H1 (cell line): ENCODE results near the gene PHF10. TPM values are rescaled to one million over a fixed set of nuclear protein-coding genes. Genes with fewer than 3 reads are reported as not detected.

ENCODE experiments used
- CTCF ChIA-PET: fragments of 300-600 bp; sonication (Branson Sonifier 250); formaldehyde crosslinking; loops from one replicate; lab custom pipeline; 2021; ENCODE audit not compliant: partially characterized antibody; lab: Charles Lee
- POLR2A ChIA-PET: fragments of 300-600 bp; sonication (Branson Sonifier 250); formaldehyde crosslinking; loops from one replicate; lab custom pipeline; 2021; ENCODE audit warnings: inconsistent platforms; ENCODE audit not compliant: partially characterized antibody; lab: Charles Lee
- DNase-seq, 2 experiments: peaks; one replicate each; pipeline versions ENCODE4 v3.0.0 to v3.0.0-alpha.2; 2010 to 2022; ENCODE audit warnings: low spot score in 2 of 2, low read depth in 1 of 2, mixed read lengths in 1 of 2
- FAIRE-seq: peaks from 2 replicates; lab custom pipeline; 2011; peaks lifted over from hg19 to GRCh38; lab: Jason Lieb, UNC
- H2AFZ ChIP-seq: 2 replicates; pipeline ENCODE4 v1.8.1; 2012; ENCODE audit warnings: low read length, inconsistent platforms
- H2AK5ac ChIP-seq: 2 replicates; pipeline ENCODE4 v1.6.1; 2013; ENCODE audit warnings: low read depth, low read length
- H2BK120ac ChIP-seq: replicated peaks from 2 replicates; pipeline ENCODE3; 2013; ENCODE audit warnings: low read depth, low read length, inconsistent platforms
- H2BK12ac ChIP-seq: 2 replicates; pipeline ENCODE4 v1.6.1; 2013; ENCODE audit warnings: low read depth, low read length
- H2BK15ac ChIP-seq: 2 replicates; pipeline ENCODE4 v1.6.1; 2013; ENCODE audit warnings: low read length
- H2BK20ac ChIP-seq: 2 replicates; pipeline ENCODE4 v1.6.1; 2013; ENCODE audit warnings: low read length
- H2BK5ac ChIP-seq: 2 replicates; pipeline ENCODE4 v1.6.1; 2013; ENCODE audit warnings: low read depth, low read length
- H3K14ac ChIP-seq: 2 replicates; pipeline ENCODE4 v1.6.1; 2013; ENCODE audit warnings: inconsistent platforms; ENCODE audit not compliant: insufficient read length
- H3K18ac ChIP-seq: 2 replicates; pipeline ENCODE4 v1.6.1; 2013; ENCODE audit warnings: low read length; ENCODE audit errors: extremely low read depth
- H3K23ac ChIP-seq: 2 replicates; pipeline ENCODE4 v1.6.1; 2013; ENCODE audit warnings: inconsistent platforms; ENCODE audit not compliant: insufficient read length
- H3K23me2 ChIP-seq: 2 replicates; pipeline ENCODE4 v1.6.1; 2013; ENCODE audit warnings: low read depth, low read length
- H3K27ac ChIP-seq: 2 replicates; pipeline ENCODE4 v1.6.1; 2011; ENCODE audit warnings: low read depth, low read length, inconsistent platforms
- H3K27me3 ChIP-seq, 4 experiments: replicated peaks in 1 of 4; 1 replicate in 1 of 4; 2 replicates in 3 of 4; pipeline versions ENCODE4 v1.6.1 to v1.8.1; 2011 to 2013; ENCODE audit warnings: low read length in 3 of 4, mild to moderate bottlenecking in 3 of 4, inconsistent platforms in 2 of 4, mixed read lengths in 2 of 4, moderate library complexity in 1 of 4; ENCODE audit not compliant: control insufficient read depth in 3 of 4, insufficient read depth in 3 of 4; ENCODE audit errors: extremely low read depth in 1 of 4
- H3K36me3 ChIP-seq, 4 experiments: 2 replicates each; pipeline versions ENCODE4 v1.6.1 to v1.8.1; 2011 to 2013; ENCODE audit warnings: mild to moderate bottlenecking in 4 of 4, low read length in 3 of 4, moderate library complexity in 2 of 4, control low read depth in 1 of 4, inconsistent platforms in 1 of 4; ENCODE audit not compliant: insufficient read depth in 4 of 4, control insufficient read depth in 2 of 4
- H3K4ac ChIP-seq: replicated peaks from 2 replicates; pipeline ENCODE3; 2013; ENCODE audit warnings: low read length, low read depth, mixed read lengths, inconsistent platforms; ENCODE audit not compliant: insufficient read length
- H3K4me1 ChIP-seq, 4 experiments: replicated peaks in 1 of 4; 1 replicate in 1 of 4; 2 replicates in 3 of 4; pipeline versions ENCODE4 v1.6.1 to v1.8.1; 2011 to 2013; ENCODE audit warnings: low read length in 3 of 4, inconsistent platforms in 2 of 4, mixed read lengths in 1 of 4; ENCODE audit not compliant: insufficient read depth in 4 of 4, control insufficient read depth in 3 of 4
- H3K4me2 ChIP-seq, 2 experiments: 2 replicates each; pipeline versions ENCODE4 v1.6.1 to v1.8.1; 2011 to 2013; ENCODE audit warnings: low read depth in 2 of 2, low read length in 2 of 2, control low read depth in 1 of 2, inconsistent platforms in 1 of 2, mild to moderate bottlenecking in 1 of 2; ENCODE audit not compliant: insufficient read depth in 1 of 2
- H3K4me3 ChIP-seq, 4 experiments: fragments of 200-600, 300-600 bp in 1 of 4; sonication (generic), shearing (Covaris generic), sonication (Bioruptor Twin) in 1 of 4; 2 replicates each; pipeline versions ENCODE4 v1.5.1 to v1.8.1; 2011 to 2016; ENCODE audit warnings: low read length in 4 of 4, low read depth in 3 of 4, control low read depth in 2 of 4, inconsistent platforms in 2 of 4, mild to moderate bottlenecking in 2 of 4, mixed read lengths in 1 of 4, moderate library complexity in 1 of 4; ENCODE audit not compliant: insufficient read depth in 2 of 4; ENCODE audit errors: extremely low read depth in 1 of 4
- H3K56ac ChIP-seq: replicated peaks from 2 replicates; pipeline ENCODE3; 2013; ENCODE audit warnings: low read depth, mild to moderate bottlenecking, mixed read lengths, low read length, inconsistent platforms; ENCODE audit not compliant: insufficient read length
- H3K79me1 ChIP-seq: 2 replicates; pipeline ENCODE4 v1.6.1; 2013; ENCODE audit warnings: low read depth, low read length, control low read depth
- H3K79me2 ChIP-seq, 2 experiments: 2 replicates each; pipeline versions ENCODE4 v1.6.1 to v1.8.1; 2012 to 2013; ENCODE audit warnings: low read length in 2 of 2, mild to moderate bottlenecking in 2 of 2, inconsistent platforms in 1 of 2; ENCODE audit not compliant: insufficient read depth in 2 of 2, control insufficient read depth in 1 of 2
- H3K9ac ChIP-seq, 4 experiments: replicated peaks in 1 of 4; 1 replicate in 1 of 4; 2 replicates in 3 of 4; pipeline versions ENCODE4 v1.6.1 to v1.8.1; 2011 to 2013; ENCODE audit warnings: low read depth in 3 of 4, low read length in 3 of 4, control low read depth in 2 of 4, mild to moderate bottlenecking in 2 of 4, moderate library complexity in 2 of 4, inconsistent platforms in 1 of 4; ENCODE audit errors: extremely low read depth in 1 of 4
- H3K9me3 ChIP-seq, 2 experiments: 2 replicates each; pipeline versions ENCODE4 v1.6.1 to v1.8.1; 2012 to 2013; ENCODE audit warnings: mild to moderate bottlenecking in 2 of 2, moderate library complexity in 2 of 2, control low read depth in 1 of 2, inconsistent platforms in 1 of 2, low read depth in 1 of 2, low read length in 1 of 2, mixed read lengths in 1 of 2; ENCODE audit not compliant: insufficient read depth in 2 of 2
- H4K20me1 ChIP-seq, 2 experiments: replicated peaks in 1 of 2; 2 replicates each; pipeline versions ENCODE3 to v1.8.1; 2011 to 2013; ENCODE audit warnings: inconsistent platforms in 2 of 2, low read length in 2 of 2, mild to moderate bottlenecking in 1 of 2; ENCODE audit not compliant: insufficient read depth in 2 of 2, control insufficient read depth in 1 of 2
- H4K5ac ChIP-seq: 2 replicates; pipeline ENCODE4 v1.6.1; 2013; ENCODE audit warnings: low read length, low read depth, mixed read lengths, inconsistent platforms; ENCODE audit not compliant: insufficient read length
- H4K8ac ChIP-seq: 2 replicates; pipeline ENCODE4 v1.8.0; 2013; ENCODE audit warnings: mild to moderate bottlenecking, moderate library complexity, low read length, inconsistent platforms; ENCODE audit not compliant: insufficient read depth; ENCODE audit errors: extremely low read depth
- H4K91ac ChIP-seq: replicated peaks from 2 replicates; pipeline ENCODE3; 2013; ENCODE audit warnings: low read length, mixed read lengths, inconsistent platforms; ENCODE audit not compliant: insufficient read length
- CBX5 ChIP-seq: fragments of 300-800, 300-1000 bp; sonication (generic); IDR thresholded peaks from 2 replicates; pipeline ENCODE4 v1.7.1; 2016; ENCODE audit warnings: antibody characterized with exemption, low read length, low read depth
- EP300 ChIP-seq, 2 experiments: IDR thresholded peaks; 1 replicate in 1 of 2; 2 replicates in 1 of 2; pipeline ENCODE4 v1.6.1; 2011 to 2012; ENCODE audit warnings: low read depth in 2 of 2, low read length in 2 of 2, mild to moderate bottlenecking in 2 of 2, borderline replicate concordance in 1 of 2, inconsistent platforms in 1 of 2, moderate library complexity in 1 of 2
- SIN3A ChIP-seq, 2 experiments: IDR thresholded peaks in 1 of 2; conservative IDR thresholded peaks in 1 of 2; 2 replicates each; pipeline ENCODE4 v1.6.1; 2011 to 2012; ENCODE audit warnings: low read length in 2 of 2, improper control_type of control experiment in 1 of 2, low read depth in 1 of 2, mild to moderate bottlenecking in 1 of 2
- TCF12 ChIP-seq: IDR thresholded peaks from 2 replicates; pipeline ENCODE4 v1.6.1; 2011; ENCODE audit warnings: low read depth, mild to moderate bottlenecking, low read length
- TEAD4 ChIP-seq: IDR thresholded peaks from 2 replicates; pipeline ENCODE4 v1.6.1; 2012; ENCODE audit warnings: low read depth, low read length, inconsistent platforms, mixed read lengths
- WGBS, 2 experiments: shearing (Covaris generic) in 1 of 2; methylation state at CpG; one replicate each; pipeline versions ENCODE4 v1.1.6 to v1.1.7; 2013 to 2015; ENCODE audit warnings: low lambda C conversion rate in 2 of 2, mixed read lengths in 2 of 2, inconsistent platforms in 1 of 2, low coverage in 1 of 2, missing lambda C conversion rate in 1 of 2; ENCODE audit not compliant: insufficient replicate concordance in 2 of 2, insufficient coverage in 1 of 2, insufficient read length in 1 of 2; ENCODE audit errors: extremely low coverage in 1 of 2, missing lambda C conversion rate in 1 of 2; 5-methylcytosine and 5-hydroxymethylcytosine counted together
- polyA plus RNA-seq, 7 experiments: library from polyadenylated mRNA; depleted of rRNA in 3 of 7; stranded (reverse) in 5 of 7; unstranded in 2 of 7; fragments of >200 nt in 5 of 7; fragments of 200-250 nt in 2 of 7; gene quantifications; 1 replicate in 5 of 7; 2 replicates in 1 of 7; 4 replicates in 1 of 7; pipeline versions ENCODE4 v1.2.1 to v1.2.3, GENCODE V29; 2011 to 2013; ENCODE audit warnings: missing spikeins in 2 of 7, mixed read lengths in 2 of 7
- total RNA-seq: library from RNA; stranded (reverse); fragmentation: NEBNext Ultra II Directional; extraction: Animal tissue kit (Norgen Biotek cat#: 25700); gene quantifications from 2 replicates; pipeline ENCODE4 v1.2.1, GENCODE V29; 2021

Gene PHF10
- total and polyA plus RNA-seq, 2 of the 8 experiments (the other 6 are each of a cell fraction or from before 2014, with no cell fraction given): 15.6 to 51.1 TPM

GRCh38 chr6:169660751-169661390 lies 63.4 kb downstream of the PHF10 start:
- no peaks in the 10 kb centered on the region for H3K27me3 ChIP-seq
- no peak overlapping the region for H3K4me2 ChIP-seq
- no peak overlapping the region for H4K8ac ChIP-seq
- no peak overlapping the region for H2BK15ac ChIP-seq
- no peak overlapping the region for H3K14ac ChIP-seq
- H3K27ac ChIP-seq: no peak overlapping the region
- H3K18ac ChIP-seq: no peak overlapping the region
- POLR2A ChIA-PET: no interaction called here
- H3K79me2 ChIP-seq: no peaks in the 10 kb centered on the region
- 93% methylated on average over 24 of the region's 26 CpGs; no CpG with 5 or more reads in 1 of the 2 experiments for WGBS, 2 experiments
- no peaks in the 10 kb centered on the region for H3K79me1 ChIP-seq
- peaks cover 0 to 9% of the 10 kb centered on the region in 2 experiments for H4K20me1 ChIP-seq
- H2BK120ac ChIP-seq: no peak overlapping the region
- H3K56ac ChIP-seq: no peak overlapping the region
- H2BK20ac ChIP-seq: no peak overlapping the region
- no peak overlapping the region for H3K4ac ChIP-seq
- DNase-seq (no peak), FAIRE-seq (no peak)
- H2AFZ ChIP-seq: no peak overlapping the region
- H3K4me3 ChIP-seq: no peak overlapping the region
- H2BK12ac ChIP-seq: no peak overlapping the region
- peaks cover 3 to 11% of the 10 kb centered on the region in 2 experiments; a peak in 1 of 4 replicates for H3K9me3 ChIP-seq
- H3K23ac ChIP-seq: no peak overlapping the region
- H2AK5ac ChIP-seq: no peak overlapping the region
- H3K9ac ChIP-seq: no peak overlapping the region
- CTCF ChIA-PET: interaction anchor here (0.7 to 1.6 kb wide), 3 partner anchors 9 to 704 kb away, joined by 3 to 4 read pairs (median 3); no protein-coding TSS in a partner anchor
- H4K91ac ChIP-seq: no peak overlapping the region
- peaks cover 17 to 78% (median 50%) of the 10 kb centered on the region in 4 experiments for H3K36me3 ChIP-seq
- H2BK5ac ChIP-seq: no peak overlapping the region
- H4K5ac ChIP-seq: no peak overlapping the region
- no peaks in the 10 kb centered on the region for H3K23me2 ChIP-seq
- H3K4me1 ChIP-seq: no peaks in the 10 kb centered on the region
- TF ChIP-seq EP300 (IDR thresholded peaks at IDR 0.05; ENCODE audit: borderline replicate concordance in 1 of 2, low read depth in 2 of 2, low read length in 2 of 2) (no peak), TCF12 (no peak), SIN3A (conservative IDR thresholded peaks at IDR 0.05 in 1 of 2, IDR thresholded peaks at IDR 0.05 in 1 of 2; ENCODE audit: low read depth in 1 of 2, low read length in 2 of 2) (no peak), CBX5 (no peak), TEAD4 (no peak)
